H9 (cell line): ENCODE measurements around the gene DOCK7. TPM values are rescaled to one million over a fixed set of nuclear protein-coding genes. Genes with fewer than 3 reads are reported as not detected.

Experiments used
- DNase-seq: peaks from one replicate; pipeline ENCODE4 v3.0.0-alpha.2; 2017
- H2AFZ ChIP-seq: one replicate; pipeline ENCODE4 v1.6.1; 2013; ENCODE audit warnings: mild to moderate bottlenecking, low read length, control low read depth, moderate library complexity
- H2AK5ac ChIP-seq: 2 replicates; pipeline ENCODE4 v1.6.1; 2013; ENCODE audit warnings: low read length, control low read depth, mixed read lengths; ENCODE audit not compliant: insufficient read length
- H2BK120ac ChIP-seq: one replicate; pipeline ENCODE4 v1.6.1; 2013; ENCODE audit warnings: low read depth, mild to moderate bottlenecking, low read length, control low read depth, inconsistent platforms; ENCODE audit not compliant: poor library complexity, severe bottlenecking
- H2BK12ac ChIP-seq: 2 replicates; pipeline ENCODE4 v1.6.1; 2013; ENCODE audit warnings: low read length, control low read depth, mixed read lengths, low read depth; ENCODE audit not compliant: insufficient read length
- H2BK15ac ChIP-seq: 2 replicates; pipeline ENCODE4 v1.6.1; 2013; ENCODE audit warnings: low read depth, low read length, control low read depth
- H2BK20ac ChIP-seq: one replicate; pipeline ENCODE4 v1.6.1; 2013; ENCODE audit warnings: low read depth, mild to moderate bottlenecking, low read length, control low read depth, inconsistent platforms; ENCODE audit not compliant: poor library complexity, severe bottlenecking
- H2BK5ac ChIP-seq: 2 replicates; pipeline ENCODE4 v1.6.1; 2013; ENCODE audit warnings: low read length, control low read depth, mixed read lengths; ENCODE audit not compliant: insufficient read length
- H3K14ac ChIP-seq: 2 replicates; pipeline ENCODE4 v1.6.1; 2013; ENCODE audit warnings: low read length, control low read depth; ENCODE audit not compliant: insufficient read depth
- H3K18ac ChIP-seq: 2 replicates; pipeline ENCODE4 v1.6.1; 2013; ENCODE audit warnings: low read depth, mild to moderate bottlenecking, mixed read lengths, low read length, control low read depth; ENCODE audit not compliant: insufficient read length
- H3K23ac ChIP-seq: 2 replicates; pipeline ENCODE4 v1.6.1; 2013; ENCODE audit warnings: low read length, control low read depth, mixed read lengths, low read depth; ENCODE audit not compliant: insufficient read length
- H3K23me2 ChIP-seq: 2 replicates; pipeline ENCODE4 v1.6.1; 2013; ENCODE audit warnings: low read depth, mild to moderate bottlenecking, mixed read lengths, low read length, control low read depth; ENCODE audit not compliant: insufficient read length, poor library complexity, severe bottlenecking
- H3K27ac ChIP-seq: 2 replicates; pipeline ENCODE4 v1.5.1; 2013; ENCODE audit warnings: low read length, control low read depth, mixed read lengths, low read depth; ENCODE audit not compliant: insufficient read length
- H3K27me3 ChIP-seq: 2 replicates; pipeline ENCODE4 v1.6.1; 2013; ENCODE audit warnings: low read length, control low read depth, inconsistent platforms; ENCODE audit not compliant: insufficient read depth
- H3K4ac ChIP-seq: 2 replicates; pipeline ENCODE4 v1.6.1; 2013; ENCODE audit warnings: low read depth, mild to moderate bottlenecking, control low read depth, inconsistent platforms, low read length, moderate library complexity
- H3K4me1 ChIP-seq: 2 replicates; pipeline ENCODE4 v1.6.1; 2013; ENCODE audit warnings: low read length, control low read depth, inconsistent platforms; ENCODE audit not compliant: insufficient read depth
- H3K4me2 ChIP-seq: 2 replicates; pipeline ENCODE4 v1.6.1; 2013; ENCODE audit warnings: low read length, control low read depth, mixed read lengths; ENCODE audit not compliant: insufficient read length, insufficient read depth
- H3K56ac ChIP-seq: 2 replicates; pipeline ENCODE4 v1.6.1; 2013; ENCODE audit warnings: low read depth, mild to moderate bottlenecking, mixed read lengths, low read length, control low read depth; ENCODE audit not compliant: insufficient read length
- H3K79me1 ChIP-seq: 2 replicates; pipeline ENCODE4 v1.6.1; 2013; ENCODE audit warnings: low read depth, mild to moderate bottlenecking, moderate library complexity, low read length, control low read depth, inconsistent platforms; ENCODE audit not compliant: insufficient read depth, poor library complexity, severe bottlenecking
- H3K79me2 ChIP-seq: 2 replicates; pipeline ENCODE4 v1.6.1; 2013; ENCODE audit warnings: low read length, control low read depth, inconsistent platforms; ENCODE audit not compliant: insufficient read depth
- H3K9ac ChIP-seq: 2 replicates; pipeline ENCODE4 v1.6.1; 2013; ENCODE audit warnings: low read length, control low read depth, mixed read lengths; ENCODE audit not compliant: insufficient read length; ENCODE audit errors: extremely low read depth
- H3K9me3 ChIP-seq: one replicate; pipeline ENCODE4 v1.6.1; 2013; ENCODE audit warnings: low read depth, low read length, inconsistent platforms; ENCODE audit not compliant: control insufficient read depth
- H3T11ph ChIP-seq: one replicate; pipeline ENCODE4 v1.6.1; 2013; ENCODE audit warnings: mild to moderate bottlenecking, low read length, control low read depth, inconsistent platforms
- H4K20me1 ChIP-seq: one replicate; pipeline ENCODE4 v1.6.1; 2013; ENCODE audit not compliant: control insufficient read depth, insufficient read length, insufficient read depth
- H4K5ac ChIP-seq: 2 replicates; pipeline ENCODE4 v1.6.1; 2013; ENCODE audit warnings: low read depth, mild to moderate bottlenecking, mixed read lengths, low read length, control low read depth; ENCODE audit not compliant: insufficient read length
- H4K8ac ChIP-seq: replicated peaks from 2 replicates; pipeline ENCODE4 v1.6.1; 2013; ENCODE audit warnings: low read length, control low read depth, mixed read lengths, low read depth; ENCODE audit not compliant: insufficient read length
- H4K91ac ChIP-seq: 2 replicates; pipeline ENCODE4 v1.6.1; 2013; ENCODE audit warnings: low read depth, mild to moderate bottlenecking, moderate library complexity, mixed read lengths, low read length, control low read depth; ENCODE audit not compliant: insufficient read length
- H3K27ac Mint-ChIP-seq, 3 experiments: 2 replicates in 2 of 3; 3 replicates in 1 of 3; pipeline ENCODE4 v1.8.0; 2020 to 2021; ENCODE audit warnings: mixed read lengths in 3 of 3, mild to moderate bottlenecking in 1 of 3, moderate library complexity in 1 of 3
- H3K27me3 Mint-ChIP-seq: 2 replicates; pipeline ENCODE4 v1.8.0; 2021; ENCODE audit warnings: low read depth, mild to moderate bottlenecking, moderate library complexity, mixed read lengths
- H3K36me3 Mint-ChIP-seq, 3 experiments: 2 replicates in 2 of 3; 3 replicates in 1 of 3; pipeline ENCODE4 v1.8.0; 2020 to 2021; ENCODE audit warnings: low read depth in 3 of 3, mixed read lengths in 3 of 3; ENCODE audit not compliant: insufficient read depth in 1 of 3
- H3K4me1 Mint-ChIP-seq, 2 experiments: 2 replicates each; pipeline ENCODE4 v1.8.0; 2020; ENCODE audit warnings: mixed read lengths in 2 of 2
- H3K4me3 Mint-ChIP-seq, 2 experiments: 2 replicates in 1 of 2; 3 replicates in 1 of 2; pipeline ENCODE4 v1.8.0; 2020 to 2021; ENCODE audit warnings: mild to moderate bottlenecking in 2 of 2, mixed read lengths in 2 of 2, moderate library complexity in 1 of 2
- H3K9me3 Mint-ChIP-seq, 2 experiments: 2 replicates in 1 of 2; 3 replicates in 1 of 2; pipeline ENCODE4 v1.8.0; 2020; ENCODE audit warnings: mild to moderate bottlenecking in 2 of 2, mixed read lengths in 2 of 2, moderate library complexity in 1 of 2
- CTCF ChIP-seq: fragments of 200-600 bp; sonication (generic); conservative IDR thresholded peaks from 3 replicates; pipeline ENCODE4 v1.8.0; 2021; ENCODE audit warnings: antibody characterized with exemption, mild to moderate bottlenecking
- WGBS: extraction: QIAGEN DNeasy Blood & Tissue Kit; methylation state at CpG from one replicate; pipeline ENCODE4 v1.1.7; 2013; ENCODE audit warnings: missing lambda C conversion rate, low lambda C conversion rate, mixed read lengths; ENCODE audit not compliant: insufficient read length; ENCODE audit errors: extremely low coverage; 5-methylcytosine and 5-hydroxymethylcytosine counted together
- total RNA-seq: library from RNA; stranded (reverse); gene quantifications from 2 replicates; pipeline ENCODE4 v1.2.1, GENCODE V29; 2021

Gene DOCK7
- total RNA-seq, 1 experiment from 2014 or later: 36.8 TPM

- no peak overlapping the region for H3T11ph ChIP-seq
- H3K27me3 ChIP-seq: no peaks in the 10 kb centered on the region
- H2BK20ac ChIP-seq: no peak overlapping the region
- H3K4me3 Mint-ChIP-seq: no peak overlapping the region
- no peak overlapping the region for H4K5ac ChIP-seq
- H4K8ac ChIP-seq: no peak overlapping the region
- no peaks in the 10 kb centered on the region for H3K27me3 Mint-ChIP-seq
- no peaks in the 10 kb centered on the region for H3K9me3 ChIP-seq
- no peak overlapping the region for H3K4ac ChIP-seq
- peaks cover 6% of the 10 kb centered on the region; the same call in 1 of the 2 replicates for H3K79me2 ChIP-seq
- no peak overlapping the region for H3K56ac ChIP-seq
- H2BK5ac ChIP-seq: no peak overlapping the region
- H3K23me2 ChIP-seq: no peaks in the 10 kb centered on the region
- no peak overlapping the region for H3K9ac ChIP-seq
- no peak overlapping the region for H2BK15ac ChIP-seq
- no peak overlapping the region for H2AFZ ChIP-seq
- peaks cover 4% of the 10 kb centered on the region for H3K79me1 ChIP-seq
- peaks cover 51 to 97% (median 88%) of the 10 kb centered on the region in 3 experiments for H3K36me3 Mint-ChIP-seq
- no peak for TF ChIP-seq CTCF
- no peaks in the 10 kb centered on the region for H3K4me1 ChIP-seq
- no peak overlapping the region for H4K91ac ChIP-seq
- no peak overlapping the region for H3K27ac ChIP-seq
- no peaks in the 10 kb centered on the region for H3K9me3 Mint-ChIP-seq
- no peaks in the 10 kb centered on the region for H4K20me1 ChIP-seq
- H3K18ac ChIP-seq: no peak overlapping the region
- no peak overlapping the region for H2AK5ac ChIP-seq
- H3K23ac ChIP-seq: no peak overlapping the region
- no CpG with 5 or more reads among the region's 1 CpG for WGBS
- no peak overlapping the region for H3K4me2 ChIP-seq
- no peak for DNase-seq
- H3K14ac ChIP-seq: no peak overlapping the region
- no peak overlapping the region for H2BK12ac ChIP-seq
- no peak overlapping the region for H3K27ac Mint-ChIP-seq
- H3K4me1 Mint-ChIP-seq: peaks cover 2 to 3% of the 10 kb centered on the region in 2 experiments; a peak in 1 of 4 replicates
- no peak overlapping the region for H2BK120ac ChIP-seq
Observed at GRCh38 chr1:62444701-62445100, 243.5 kb downstream of the DOCK7 start.
